ENCODE measurements around the gene RPH3AL. TPM values are rescaled to one million over a fixed set of nuclear protein-coding genes. Genes with fewer than 3 reads are reported as not detected.

RPH3AL gene
- total RNA-seq, 1 experiment from 2014 or later: 3.8 TPM

DNA sequence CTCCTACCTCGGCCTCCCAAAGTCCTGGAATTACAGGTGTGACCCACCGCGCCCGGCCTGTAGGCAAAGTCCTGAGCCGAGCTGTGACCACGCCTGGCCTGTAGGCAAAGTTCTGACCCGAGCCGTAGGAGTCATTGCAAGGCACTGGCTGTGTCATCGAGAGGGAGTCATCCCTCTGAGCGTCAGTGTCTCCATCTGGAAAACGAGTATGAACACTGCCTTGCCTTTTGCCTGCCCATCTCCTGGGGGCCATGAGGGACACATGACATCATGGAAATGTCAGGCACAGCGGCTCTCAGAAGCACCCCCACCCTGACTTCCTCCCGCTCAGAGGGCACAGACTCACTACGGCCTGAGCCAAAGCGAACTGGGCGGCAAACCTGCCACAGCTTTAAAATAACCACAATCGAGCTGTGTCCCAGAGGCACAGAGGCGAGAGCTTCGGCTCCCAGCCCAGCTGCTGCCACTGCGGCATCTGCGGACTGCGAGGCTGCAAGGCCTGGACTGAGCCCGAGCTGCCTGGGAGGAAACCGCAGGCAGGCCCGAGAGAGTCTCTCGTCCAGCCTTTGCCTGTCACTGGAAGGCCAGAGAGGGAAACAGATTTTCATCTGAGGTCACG is 50.8 kb downstream of the RPH3AL start:
- DNase-seq (ENCODE audit: low read depth): no peak

DNA sequence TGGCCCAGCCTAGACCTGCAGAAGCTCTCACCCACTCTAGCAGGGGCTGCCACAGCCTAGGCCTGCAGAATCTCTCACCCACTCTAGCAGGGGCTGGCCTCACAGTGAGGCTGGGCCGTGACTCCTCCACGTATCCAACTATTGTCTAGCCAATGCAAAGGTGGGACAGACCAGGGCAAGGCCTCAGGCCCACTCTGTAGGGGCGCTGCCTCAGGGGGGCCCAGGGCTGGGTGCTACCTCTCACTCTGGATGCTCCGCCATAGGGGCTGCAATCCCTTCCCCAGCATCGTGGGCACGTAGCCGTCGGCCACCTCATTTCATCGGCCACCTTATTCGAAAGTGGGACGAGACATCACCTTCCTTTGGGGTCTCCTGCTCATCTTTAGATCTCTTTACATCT is 51.7 kb downstream of the RPH3AL start:
- DNase-seq (ENCODE audit: low read depth): no peak

DNA sequence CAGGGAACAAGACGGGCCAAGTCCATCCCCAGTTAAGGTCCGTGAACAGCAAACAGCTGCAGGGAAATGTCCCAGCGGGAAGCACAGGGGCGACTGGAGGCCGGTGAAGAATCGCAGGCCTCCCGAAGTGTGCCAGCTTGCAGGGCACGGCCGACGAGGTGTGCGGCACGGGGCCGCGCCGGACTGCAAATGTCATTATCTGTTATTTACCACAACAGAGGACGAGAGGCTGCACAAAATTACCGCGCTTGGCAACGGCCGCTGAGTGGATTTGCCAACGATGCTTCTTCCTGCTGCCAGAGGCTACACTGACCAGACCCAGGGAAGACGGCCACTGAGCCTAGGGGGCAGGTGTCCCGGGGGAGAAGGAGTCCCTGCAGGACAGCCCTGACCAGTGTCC is 53.1 kb downstream of the RPH3AL start:
- DNase-seq (ENCODE audit: low read depth): no peak

DNA sequence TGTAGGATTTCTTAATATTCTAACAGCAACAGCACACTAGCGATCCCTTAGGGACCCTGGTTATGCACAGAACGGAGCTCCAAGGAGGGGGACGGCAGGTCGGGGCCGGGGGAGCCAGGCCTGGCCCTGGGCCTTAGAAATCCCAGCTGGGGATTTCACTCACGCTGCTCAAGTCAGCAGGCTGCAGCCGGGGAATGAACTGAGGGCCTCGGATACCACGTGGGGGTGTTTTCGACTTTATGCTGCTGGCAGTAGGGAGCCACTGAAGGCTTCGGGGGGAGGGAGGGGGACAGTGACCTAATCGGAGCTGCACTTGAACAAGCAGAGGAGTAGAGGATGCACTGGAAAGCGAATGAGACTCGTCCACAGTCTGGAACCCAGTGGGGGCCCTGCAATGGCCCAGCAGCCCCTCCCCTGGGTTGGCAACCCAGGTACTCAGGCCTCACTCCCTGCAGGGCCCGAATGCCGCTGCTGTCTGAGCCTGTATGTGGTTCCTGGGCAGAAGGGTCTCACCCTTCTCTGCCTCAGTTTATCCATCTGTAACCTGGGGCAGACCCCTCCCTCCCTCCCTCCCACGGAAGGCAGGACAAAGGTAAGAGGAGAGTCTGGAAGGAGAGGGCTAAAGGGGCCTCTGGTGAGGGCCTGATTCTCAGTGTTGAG is 53.7 kb downstream of the RPH3AL start:
- no peak for DNase-seq (ENCODE audit: low read depth)

DNA sequence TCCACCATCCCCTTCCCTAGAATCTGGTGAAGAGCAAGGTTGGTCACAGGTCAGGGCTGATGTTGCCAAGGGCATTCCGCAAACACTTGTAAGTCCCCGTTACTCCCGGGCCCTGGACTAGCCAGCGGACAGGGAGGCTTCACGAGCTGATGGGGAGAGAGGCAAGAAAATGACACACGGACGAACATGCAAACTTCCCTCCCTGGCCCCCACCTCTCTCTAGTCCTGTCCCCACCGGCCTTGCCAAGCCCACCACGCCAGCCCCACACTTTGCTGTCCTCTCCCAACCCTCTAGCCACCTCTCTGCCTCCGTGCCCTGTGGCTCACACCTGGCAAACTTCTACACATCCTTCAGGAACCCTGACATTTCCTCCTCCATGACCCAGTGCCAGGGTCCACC is 54.8 kb downstream of the RPH3AL start:
- DNase-seq (ENCODE audit: low read depth): no peak

DNA sequence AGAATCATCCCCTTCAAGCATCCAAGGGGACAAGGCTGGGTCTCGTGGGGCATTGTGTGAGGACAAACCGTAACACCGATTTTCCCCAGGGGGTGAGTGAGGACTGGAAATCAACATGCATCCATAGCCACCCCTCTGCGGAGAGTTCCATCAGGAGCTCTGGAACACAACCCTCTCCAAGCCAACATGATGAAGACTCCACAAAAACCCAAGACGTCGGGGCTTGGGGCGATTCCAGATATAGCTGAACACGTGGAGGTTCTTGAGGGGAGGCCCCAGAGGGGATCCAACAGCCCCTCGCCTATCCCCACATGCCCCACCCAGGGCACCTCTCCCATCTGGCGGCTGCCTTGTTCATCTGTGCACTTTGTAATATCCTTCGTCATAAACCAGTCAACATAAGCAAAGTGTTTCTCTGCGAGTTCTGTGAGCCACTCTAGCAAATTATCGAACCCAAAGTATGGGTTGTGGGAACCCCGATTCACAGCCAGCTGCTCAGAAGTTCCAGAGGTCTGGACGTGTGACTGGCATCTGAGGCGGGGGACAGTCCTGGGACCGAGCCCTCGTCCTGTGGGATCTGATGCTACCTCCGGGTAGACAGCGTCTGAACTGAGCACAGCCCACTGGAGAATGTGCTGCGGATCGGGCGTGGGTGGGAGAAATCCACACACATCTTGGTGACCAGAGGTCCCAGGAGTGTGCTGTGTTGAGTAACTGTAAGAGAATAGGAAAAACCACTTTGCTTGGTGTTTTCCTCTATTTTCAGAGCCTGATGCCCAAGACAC is 55.5 kb downstream of the RPH3AL start:
- no peak for DNase-seq (ENCODE audit: low read depth)

DNA sequence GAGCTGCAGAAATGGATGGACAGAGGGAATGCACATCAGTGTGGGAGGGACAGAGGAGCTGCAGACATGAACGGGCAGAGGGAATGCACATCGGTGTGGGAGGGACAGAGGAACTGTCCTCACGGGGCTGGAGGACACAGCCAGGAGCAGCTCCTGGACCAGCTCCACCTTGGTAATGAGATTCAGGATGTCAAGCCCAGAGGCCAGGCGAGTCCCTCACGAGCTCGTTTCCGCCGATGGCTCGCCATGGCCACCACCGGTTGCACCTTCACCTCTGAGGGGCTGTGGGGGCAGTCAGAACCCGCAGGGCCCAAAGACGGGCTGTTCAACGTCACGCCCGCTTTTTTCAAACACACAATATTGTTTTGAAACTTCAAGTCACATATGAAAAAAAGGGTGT is 56.2 kb downstream of the RPH3AL start:
- no peak for DNase-seq (ENCODE audit: low read depth)

DNA sequence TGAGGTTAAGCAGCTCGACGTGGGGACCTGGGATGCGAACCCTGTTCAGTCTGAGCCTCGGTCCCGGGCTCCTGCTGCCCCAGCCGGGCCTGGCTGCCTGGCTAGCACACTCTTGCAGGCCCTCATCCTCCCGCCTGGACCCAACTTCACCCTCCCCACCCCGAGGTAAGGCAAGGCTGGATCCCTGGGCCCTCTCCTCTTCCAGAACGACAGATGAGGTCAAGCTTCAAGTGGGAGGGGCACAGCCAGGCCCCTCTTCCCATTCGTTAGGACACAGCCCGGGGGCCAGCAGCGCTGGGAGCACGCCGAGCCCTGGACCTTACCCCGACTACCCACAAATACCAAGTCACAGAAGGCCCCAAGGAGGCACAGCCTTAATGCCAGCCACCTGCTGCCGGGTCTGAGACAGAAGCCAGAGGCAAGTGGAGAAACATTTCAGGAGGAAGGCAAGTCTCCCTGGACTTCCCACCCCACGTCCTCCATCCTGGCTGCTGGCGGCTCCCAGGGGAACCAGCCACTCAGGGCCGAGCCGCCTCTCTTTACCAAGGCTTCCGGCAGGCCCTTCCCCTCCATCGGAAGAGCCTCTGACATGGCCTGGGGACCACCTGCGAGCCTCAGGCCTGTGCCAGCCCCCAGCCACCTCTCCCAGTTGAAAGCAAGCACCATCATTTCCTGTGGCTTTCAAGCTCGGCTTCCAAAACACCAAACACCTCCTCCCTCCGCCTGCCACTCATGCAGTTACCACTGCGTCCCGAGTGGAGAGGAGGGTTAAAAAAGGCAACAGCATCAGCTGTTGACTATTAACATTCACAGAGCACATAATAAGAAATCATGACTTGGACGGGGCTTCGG is 59.9 kb downstream of the RPH3AL start:
- DNase-seq (ENCODE audit: low read depth): no peak

DNA sequence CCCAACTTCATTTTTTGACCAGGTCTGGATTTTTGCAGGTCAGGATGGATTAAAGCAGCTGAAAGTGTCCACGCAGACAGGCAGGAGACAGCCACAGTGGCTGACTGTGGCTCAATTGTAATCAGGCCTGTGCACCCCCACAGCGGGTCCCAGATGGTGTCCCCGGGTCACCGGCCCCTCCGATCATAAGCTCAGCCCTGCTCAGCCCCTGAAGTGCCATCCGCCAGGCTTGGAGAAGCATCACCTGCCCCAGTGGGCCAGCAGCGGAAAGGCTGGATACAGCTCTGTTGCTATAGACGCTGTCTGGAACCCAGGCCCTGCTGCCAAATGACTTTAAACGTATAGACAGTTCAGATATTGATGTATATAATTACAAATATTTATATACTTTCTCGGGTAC is 60.6 kb downstream of the RPH3AL start:
- no peak for DNase-seq (ENCODE audit: low read depth)

DNA sequence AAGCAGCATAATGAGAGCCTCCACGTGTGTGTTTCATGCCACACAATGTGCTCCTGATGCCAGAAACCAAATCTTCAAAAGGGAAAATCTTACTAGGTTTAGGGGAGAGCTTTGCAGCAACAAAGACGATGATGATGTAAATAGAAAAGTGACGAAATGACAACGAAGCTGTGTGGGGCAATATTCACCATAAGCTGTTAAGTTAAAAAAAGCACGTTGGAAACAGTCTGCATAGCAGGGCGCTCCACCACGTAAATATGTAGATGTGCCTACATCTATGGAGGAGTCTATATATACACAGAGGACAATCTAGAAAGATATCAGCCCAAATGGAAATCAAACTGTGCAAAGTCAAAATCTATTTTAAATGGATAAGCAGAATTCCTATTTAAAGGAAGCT is 61.0 kb downstream of the RPH3AL start:
- no peak for DNase-seq (ENCODE audit: low read depth)

DNA sequence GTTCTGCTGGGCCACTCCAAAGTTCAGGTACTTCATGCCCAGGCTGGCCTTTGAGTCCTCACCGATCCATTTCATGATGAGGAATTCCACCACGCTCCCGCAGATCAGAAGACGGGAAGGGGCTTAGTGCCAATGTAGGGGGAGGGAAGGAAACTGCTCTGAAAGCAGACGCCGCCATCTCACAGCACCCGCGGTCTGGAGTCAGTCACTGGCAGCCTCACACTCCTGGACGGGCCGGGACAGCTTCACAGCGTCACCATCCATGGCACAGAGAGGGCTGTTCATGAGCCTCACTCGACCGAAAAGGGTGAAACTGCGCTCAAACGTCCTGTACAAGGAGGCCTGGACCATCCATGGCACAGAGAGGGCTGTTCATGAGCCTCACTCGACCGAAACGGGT is 62.0 kb downstream of the RPH3AL start:
- DNase-seq (ENCODE audit: low read depth): no peak

DNA sequence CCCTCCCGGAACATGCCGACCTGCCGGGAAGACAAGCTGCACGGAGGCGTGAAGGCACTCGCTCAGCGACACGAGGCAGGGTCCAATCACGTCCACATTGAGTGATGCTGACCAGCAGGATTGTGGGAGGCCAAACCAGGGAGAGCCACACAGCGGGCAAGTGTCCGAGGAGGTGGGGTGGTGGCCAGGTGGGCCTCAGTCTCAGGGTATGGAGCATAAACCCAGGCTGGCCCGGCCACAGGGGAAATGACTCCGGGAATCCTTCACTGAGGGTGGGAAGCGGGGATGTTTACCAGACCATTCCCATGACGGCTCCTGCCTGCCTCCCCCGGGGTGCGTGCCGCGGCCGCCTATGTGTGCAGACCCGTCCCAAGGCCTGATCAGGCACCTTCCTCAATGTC is 62.5 kb downstream of the RPH3AL start:
- DNase-seq (ENCODE audit: low read depth): no peak

DNA sequence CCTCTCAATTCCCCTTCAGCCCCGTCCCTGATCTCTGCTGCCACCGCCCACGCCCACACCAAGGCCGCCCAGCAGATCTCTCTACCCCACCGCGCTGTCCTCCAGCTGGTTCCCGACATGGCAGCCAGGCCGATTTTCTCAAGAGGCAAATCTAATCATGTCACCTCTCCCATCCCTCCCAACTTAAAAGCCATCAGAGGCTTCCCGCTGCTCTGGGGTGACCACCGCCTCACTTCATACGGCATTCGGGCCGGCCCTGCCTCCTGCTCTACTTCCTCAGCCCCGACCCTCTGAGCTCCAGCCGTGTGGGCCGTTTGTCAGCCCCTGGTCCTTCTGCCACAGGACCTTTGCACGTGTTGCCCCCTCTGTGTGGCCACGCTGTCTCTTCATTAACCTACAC is 63.2 kb downstream of the RPH3AL start:
- no peak for DNase-seq (ENCODE audit: low read depth)

DNA sequence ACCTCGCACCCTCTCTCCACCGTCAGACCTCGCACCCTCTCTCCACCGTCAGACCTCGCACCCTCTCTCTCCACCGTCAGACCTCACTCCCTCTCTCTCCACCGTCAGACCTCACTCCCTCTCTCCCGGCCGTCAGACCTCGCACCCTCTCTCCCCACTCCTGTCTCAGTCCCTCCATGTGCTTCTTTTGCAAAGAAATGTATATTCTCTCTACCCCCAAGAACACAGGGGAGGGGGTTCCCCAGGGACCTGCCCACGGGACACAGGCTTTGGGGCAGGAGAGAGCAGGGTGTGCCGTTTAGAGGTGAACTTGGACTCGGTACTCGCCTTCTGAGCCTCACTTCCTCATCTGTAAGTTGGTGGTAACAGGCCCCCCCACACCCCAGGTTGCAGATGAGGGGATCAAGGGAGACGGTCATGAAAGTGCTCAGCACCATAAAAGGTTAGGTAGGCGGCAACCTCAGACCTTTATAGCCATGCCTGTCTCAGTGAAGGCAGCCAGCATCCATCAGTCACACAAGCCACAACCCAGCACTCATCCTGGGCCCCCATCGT is 63.7 kb downstream of the RPH3AL start:
- no peak for DNase-seq (ENCODE audit: low read depth)

DNA sequence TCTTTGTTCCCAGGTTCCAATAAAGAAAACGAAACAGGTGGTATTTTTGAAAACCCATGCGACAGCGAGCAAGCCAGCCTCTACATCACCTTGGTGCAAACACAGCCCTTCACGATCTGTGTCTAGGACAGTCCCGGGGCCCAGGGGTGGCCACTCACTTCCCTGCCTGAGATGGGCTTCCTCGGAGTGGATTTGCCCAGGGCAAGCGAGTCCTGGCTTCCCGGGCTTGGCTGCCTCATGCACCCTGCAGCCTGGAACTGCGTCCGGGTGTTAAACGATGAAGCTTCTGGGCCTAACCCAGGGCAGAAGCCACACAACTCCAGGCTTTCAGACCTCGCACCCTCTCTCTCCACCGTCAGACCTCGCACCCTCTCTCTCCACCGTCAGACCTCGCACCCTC is 66.0 kb downstream of the RPH3AL start:
- no peak for DNase-seq (ENCODE audit: low read depth)

DNA sequence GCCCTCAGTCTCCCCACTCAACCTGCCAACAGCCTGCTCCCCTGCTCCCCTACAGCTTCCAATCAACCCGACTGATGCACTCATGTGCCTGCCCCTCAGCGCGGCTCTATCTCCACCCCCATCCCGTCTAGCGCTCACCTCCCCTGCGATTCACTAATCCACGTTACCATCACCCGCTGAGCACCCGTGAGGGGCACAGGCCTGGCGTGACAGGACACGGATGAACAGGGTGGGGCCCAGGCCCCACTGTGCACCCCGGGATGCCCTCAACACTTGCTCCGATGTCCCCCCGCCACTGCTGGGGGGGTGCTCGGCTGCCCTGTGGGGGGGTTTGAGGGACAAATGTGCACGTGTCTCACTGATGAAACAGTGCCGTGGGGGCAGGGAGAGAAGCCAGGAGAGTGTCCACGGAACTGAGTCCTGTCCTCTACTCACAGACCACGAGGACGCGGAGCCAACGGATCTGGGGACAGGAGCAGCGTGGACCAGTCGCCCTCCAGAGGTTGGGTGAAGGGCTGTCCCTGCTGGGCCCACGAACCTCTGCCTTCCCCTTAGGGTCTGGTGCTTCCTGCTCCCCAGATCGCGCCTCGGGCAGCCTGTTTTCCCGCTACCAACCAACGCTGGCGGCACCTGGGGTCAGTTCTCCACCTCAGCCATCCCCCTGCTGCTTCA is 66.7 kb downstream of the RPH3AL start:
- DNase-seq (ENCODE audit: low read depth): no peak

DNA sequence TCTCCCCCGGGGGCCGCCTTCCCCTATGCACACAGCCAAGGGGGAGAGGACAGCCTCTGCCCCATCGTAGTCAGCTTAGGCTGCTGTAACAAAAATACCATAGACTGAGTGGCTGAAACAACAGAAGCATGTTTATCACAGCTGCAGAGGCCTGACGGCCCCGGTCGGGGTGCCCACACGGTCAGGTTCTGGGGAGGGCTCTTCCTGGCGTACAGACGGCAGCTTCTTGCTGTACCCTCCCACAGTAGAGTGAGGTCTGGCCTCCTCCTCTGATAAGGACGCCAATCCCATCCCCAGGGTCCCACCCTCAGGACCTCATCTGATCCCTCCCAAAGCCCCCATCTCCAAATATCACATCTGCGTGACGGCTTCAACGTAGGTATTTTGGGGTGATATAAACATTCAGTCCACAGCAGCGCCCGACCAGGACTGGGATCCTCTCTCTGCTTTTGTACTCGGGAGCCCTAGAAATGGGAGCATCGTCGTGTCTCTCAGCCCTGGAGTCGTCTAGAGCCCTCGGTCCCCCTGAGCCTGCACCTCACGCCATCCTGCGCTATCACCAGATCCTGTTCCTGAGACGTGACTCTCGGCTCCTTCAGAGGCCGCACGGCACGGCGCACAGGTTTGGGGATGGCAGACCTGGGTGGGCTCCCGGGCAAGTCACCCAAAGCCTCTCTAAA is 67.8 kb downstream of the RPH3AL start:
- DNase-seq (ENCODE audit: low read depth): no peak

DNA sequence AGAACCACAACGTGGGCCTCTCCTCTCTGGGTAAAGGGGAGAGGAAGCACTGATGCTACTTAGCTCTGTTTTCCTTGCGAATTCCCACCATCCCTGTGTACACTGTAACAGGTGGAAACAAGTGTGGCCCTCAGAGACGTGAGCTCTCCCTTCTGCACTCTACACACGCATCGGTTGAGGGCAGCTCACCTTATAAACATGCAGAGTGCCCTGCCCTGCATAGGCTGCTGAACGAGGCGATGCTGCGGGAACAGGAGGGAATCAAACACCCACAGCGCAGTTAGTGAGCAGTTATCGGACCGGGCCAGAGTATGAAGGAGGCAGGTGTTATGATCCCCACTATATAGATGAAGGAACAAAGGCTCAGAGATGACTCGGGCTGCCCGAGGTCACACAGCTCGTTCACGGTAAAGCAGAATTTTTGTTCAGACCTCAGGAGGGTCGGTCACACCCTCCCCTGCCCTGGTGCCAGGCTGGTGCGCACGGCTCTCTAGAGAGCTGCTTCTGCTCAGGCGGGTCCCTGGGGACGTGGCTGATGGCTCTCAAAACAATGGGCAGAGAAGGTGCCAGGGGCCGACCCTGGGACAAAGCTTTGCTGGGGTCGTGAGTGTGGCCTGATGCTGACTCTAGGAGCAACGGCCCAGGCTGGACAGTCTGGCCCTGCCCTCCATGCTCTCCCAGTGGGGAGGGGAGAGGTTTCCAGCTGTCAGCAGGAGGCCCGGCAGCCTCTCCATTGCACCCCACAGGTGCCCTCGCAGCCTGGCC is 68.5 kb downstream of the RPH3AL start:
- no peak for DNase-seq (ENCODE audit: low read depth)
